HAP-1 (cell line): ENCODE measurements around the gene SPATS2L.

Experiments
- DNase-seq, 2 experiments: peaks; one replicate each; pipeline ENCODE4 v3.0.0-alpha.2; 2016 to 2020; ENCODE audit warnings: low spot score in 2 of 2
- H3K27me3 ChIP-seq: fragments of 250-450 bp; sonication (Bioruptor Pico); 2 replicates; pipeline ENCODE4 v1.5.1; 2020; ENCODE audit warnings: low read depth, mild to moderate bottlenecking, moderate library complexity
- H3K36me3 ChIP-seq: fragments of 250-450 bp; sonication (Bioruptor Pico); replicated peaks from 2 replicates; pipeline ENCODE4 v1.5.1; 2020; ENCODE audit warnings: mild to moderate bottlenecking
- H3K4me1 ChIP-seq: fragments of 250-450 bp; sonication (Bioruptor Pico); 2 replicates; pipeline ENCODE4 v1.5.1; 2020; ENCODE audit warnings: mild to moderate bottlenecking
- H3K4me3 ChIP-seq: fragments of 250-450 bp; sonication (Bioruptor Pico); 2 replicates; pipeline ENCODE4 v1.5.1; 2020; ENCODE audit warnings: mild to moderate bottlenecking, moderate library complexity
- H3K9me3 ChIP-seq: fragments of 250-450 bp; sonication (Bioruptor Pico); 2 replicates; pipeline ENCODE4 v1.5.1; 2020; ENCODE audit warnings: mild to moderate bottlenecking, moderate library complexity
- in situ Hi-C: fragments of 300-500 bp; cut with MboI; formaldehyde crosslinking; loops from 3 replicates; pipeline ENCODE4 v1.14.3; 2020; ENCODE audit warnings: low sequenced_read_pairs, inconsistent platforms, mixed read lengths

The SPATS2L gene

GRCh38 chr2:200509612-200510433 lies 203.3 kb downstream of the SPATS2L start, which contains the start of gene KCTD18:
KCTD18 (minus strand) TSS chr2:200510068; CDS start chr2:200507016, 3,052 bp downstream.
- in situ Hi-C loops, result no loop called here

GRCh38 chr2:200515155-200515554 lies 208.7 kb downstream of the SPATS2L start:
- Histone ChIP-seq H3K27me3 (peaks cover 15% of the 10 kb centered on the region), H3K36me3 (no peaks in the 10 kb centered on the region), H3K4me1 (no peaks in the 10 kb centered on the region), H3K9me3 (no peaks in the 10 kb centered on the region), H3K4me3 (no peak overlapping the region)
- in situ Hi-C loops, result no loop called here
- no peak for DNase-seq

More at GRCh38 chr2:200509612-200510433, 203.3 kb downstream of the SPATS2L start, which contains the start of gene KCTD18:
- Histone ChIP-seq H3K36me3 (no peaks in the 10 kb centered on the region), H3K9me3 (no peaks in the 10 kb centered on the region), H3K4me1 (no peaks in the 10 kb centered on the region; the same call in 1 of the 2 replicates), H3K27me3 (peaks cover 7% of the 10 kb centered on the region), H3K4me3 (peak within 1 kb of the TSS; percentile 53)
- peak; percentile 74 to 92 for DNase-seq

- H3K27me3 ChIP-seq, result peaks cover 36% of the 10 kb centered on the region
- in situ Hi-C loops, result no loop called here
- no peak for DNase-seq
- peaks cover 8% of the 10 kb centered on the region; the same call in 1 of the 2 replicates for H3K4me1 ChIP-seq
- no peaks in the 10 kb centered on the region for H3K9me3 ChIP-seq
- no peak overlapping the region for H3K4me3 ChIP-seq
- no peaks in the 10 kb centered on the region for H3K36me3 ChIP-seq
Measured at GRCh38 chr2:200523158-200523557, 216.7 kb downstream of the SPATS2L start.

GRCh38 chr2:200523604-200524003 lies 217.1 kb downstream of the SPATS2L start:
- Histone ChIP-seq H3K4me1 (peaks cover 8% of the 10 kb centered on the region; the same call in 1 of the 2 replicates), H3K27me3 (peaks cover 36% of the 10 kb centered on the region), H3K36me3 (no peaks in the 10 kb centered on the region), H3K9me3 (no peaks in the 10 kb centered on the region), H3K4me3 (no peak overlapping the region)
- in situ Hi-C loops, result no loop called here
- DNase-seq, result no peak

- DNase-seq, result no peak
- in situ Hi-C loops, result no loop called here
- Histone ChIP-seq H3K36me3 (no peaks in the 10 kb centered on the region), H3K4me1 (peaks cover 8% of the 10 kb centered on the region; the same call in 1 of the 2 replicates), H3K27me3 (peaks cover 29% of the 10 kb centered on the region), H3K4me3 (no peak overlapping the region), H3K9me3 (no peaks in the 10 kb centered on the region)
Measured at GRCh38 chr2:200525066-200525465, 218.6 kb downstream of the SPATS2L start.

GRCh38 chr2:200525551-200525881 lies 219.0 kb downstream of the SPATS2L start:
- in situ Hi-C loops, result no loop called here
- Histone ChIP-seq H3K4me1 (peaks cover 8% of the 10 kb centered on the region; the same call in 1 of the 2 replicates), H3K9me3 (no peaks in the 10 kb centered on the region), H3K4me3 (peak overlapping the region; percentile 88), H3K27me3 (peaks cover 25% of the 10 kb centered on the region), H3K36me3 (no peaks in the 10 kb centered on the region)
- no peak for DNase-seq

- no peaks in the 10 kb centered on the region for H3K9me3 ChIP-seq
- no peaks in the 10 kb centered on the region for H3K36me3 ChIP-seq
- in situ Hi-C loops, result no loop called here
- H3K27me3 ChIP-seq, result peaks cover 20% of the 10 kb centered on the region
- peak within 1 kb of the TSS; percentile 88 for H3K4me3 ChIP-seq
- peaks cover 8% of the 10 kb centered on the region; the same call in 1 of the 2 replicates for H3K4me1 ChIP-seq
- peak; percentile 94 to 96 for DNase-seq
Measured at GRCh38 chr2:200525882-200526651, 219.6 kb downstream of the SPATS2L start, which contains the start of gene SGO2. SGO2 (plus strand) TSS chr2:200526207; CDS start chr2:200532976, 6,769 bp downstream.

GRCh38 chr2:200528228-200528627 lies 221.7 kb downstream of the SPATS2L start:
- no peaks in the 10 kb centered on the region for H3K9me3 ChIP-seq
- in situ Hi-C loops, result no loop called here
- peaks cover 8% of the 10 kb centered on the region for H3K27me3 ChIP-seq
- no peak for DNase-seq
- no peaks in the 10 kb centered on the region for H3K36me3 ChIP-seq
- H3K4me1 ChIP-seq, result peaks cover 8% of the 10 kb centered on the region; the same call in 1 of the 2 replicates
- no peak overlapping the region for H3K4me3 ChIP-seq
